ENCODE measurements around the gene CDC42EP1.

The CDC42EP1 gene

GRCh38 chr22:37618072-37618656 lies 57.9 kb downstream of the CDC42EP1 start:
- Histone ChIP-seq H3K36me3 (ENCODE audit: insufficient read depth, low read length) (no peaks in the 10 kb centered on the region), H3K27ac (ENCODE audit: low read depth, low read length) (no peak overlapping the region), H3K27me3 (ENCODE audit: insufficient read depth, low read length) (no peaks in the 10 kb centered on the region), H3K4me1 (ENCODE audit: control insufficient read depth, insufficient read depth, low read length, unreplicated experiment) (no peaks in the 10 kb centered on the region), H3K79me2 (ENCODE audit: control insufficient read depth, insufficient read depth, low read length, unreplicated experiment) (no peaks in the 10 kb centered on the region), H3K4me3 (ENCODE audit: low read depth, low read length) (no peak overlapping the region), H2AFZ (ENCODE audit: low read length, unreplicated experiment) (no peak overlapping the region)

GRCh38 chr22:37618674-37619073 lies 58.4 kb downstream of the CDC42EP1 start:
- H2AFZ ChIP-seq (ENCODE audit: low read length, unreplicated experiment) = no peak overlapping the region
- H3K79me2 ChIP-seq (ENCODE audit: control insufficient read depth, insufficient read depth, low read length, unreplicated experiment) = no peaks in the 10 kb centered on the region
- no peak overlapping the region for H3K4me3 ChIP-seq (ENCODE audit: low read depth, low read length)
- H3K4me1 ChIP-seq (ENCODE audit: control insufficient read depth, insufficient read depth, low read length, unreplicated experiment) = no peaks in the 10 kb centered on the region
- no peak overlapping the region for H3K27ac ChIP-seq (ENCODE audit: low read depth, low read length)
- H3K27me3 ChIP-seq (ENCODE audit: insufficient read depth, low read length) = no peaks in the 10 kb centered on the region
- no peaks in the 10 kb centered on the region for H3K36me3 ChIP-seq (ENCODE audit: insufficient read depth, low read length)

Data from ACC112 (cell line).